Ectodermal cell (in vitro differentiated cells): ENCODE data around the gene ATP6V1G1.

ENCODE experiments used
- H3K27ac ChIP-seq: 2 replicates; pipeline ENCODE4 v1.7.0; 2013; ENCODE audit warnings: mild to moderate bottlenecking, low read depth, low read length; ENCODE audit not compliant: insufficient read depth, poor library complexity, severe bottlenecking
- H3K27me3 ChIP-seq: 2 replicates; pipeline ENCODE4 v1.7.0; 2013; ENCODE audit warnings: mild to moderate bottlenecking, low read length; ENCODE audit not compliant: insufficient read depth, control insufficient read depth, poor library complexity, severe bottlenecking
- H3K36me3 ChIP-seq: one replicate; pipeline ENCODE4 v1.7.0; 2013; ENCODE audit warnings: low read length; ENCODE audit not compliant: control insufficient read depth, insufficient read depth
- H3K4me1 ChIP-seq: one replicate; pipeline ENCODE4 v1.7.0; 2013; ENCODE audit warnings: low read length; ENCODE audit not compliant: control insufficient read depth, insufficient read depth
- H3K4me3 ChIP-seq: 2 replicates; pipeline ENCODE4 v1.7.0; 2013; ENCODE audit warnings: low read depth, low read length, control low read depth; ENCODE audit not compliant: insufficient read depth
- H3K9me3 ChIP-seq: 2 replicates; pipeline ENCODE4 v1.7.0; 2013; ENCODE audit warnings: mild to moderate bottlenecking, low read length, moderate library complexity; ENCODE audit not compliant: control insufficient read depth
- whole genome bisulfite sequencing, 2 experiments: methylation state at CpG; one replicate each; pipeline ENCODE4 v1.1.7; 2013; ENCODE audit warnings: missing lambda C conversion rate in 2 of 2; 5-methylcytosine and 5-hydroxymethylcytosine counted together

Gene ATP6V1G1

GRCh38 chr9:114643896-114644295, 56.3 kb downstream of the ATP6V1G1 start:
- no peak overlapping the region for H3K27ac ChIP-seq
- H3K36me3 ChIP-seq = no peaks in the 10 kb centered on the region
- no peak overlapping the region for H3K4me3 ChIP-seq
- 91 to 93% methylated on average over 5 of the region's 5 CpGs for WGBS, 2 experiments
- no peaks in the 10 kb centered on the region for H3K4me1 ChIP-seq
- no peaks in the 10 kb centered on the region for H3K9me3 ChIP-seq
- no peaks in the 10 kb centered on the region for H3K27me3 ChIP-seq
